ENCODE data around the gene ANKFN1. TPM values are rescaled to one million over a fixed set of nuclear protein-coding genes. Genes with fewer than 3 reads are reported as not detected.

The ANKFN1 gene
- total RNA-seq, 2 experiments from 2014 or later: not detected

- ChIA-PET CTCF (interaction anchor here (0.6 kb wide), 1 partner anchor 22 kb away, joined by 3 read pairs; no protein-coding TSS in a partner anchor), POLR2A (no interaction called here)
Observed at GRCh38 chr17:56480501-56480900, 327.2 kb downstream of the ANKFN1 start.

GRCh38 chr17:56481659-56482058 is 328.4 kb downstream of the ANKFN1 start:
- ChIA-PET CTCF (no interaction called here), POLR2A (no interaction called here)

- ChIA-PET POLR2A (no interaction called here), CTCF (no interaction called here)
Observed at GRCh38 chr17:56482229-56482628, 329.0 kb downstream of the ANKFN1 start.

GRCh38 chr17:56486732-56487131 is 333.5 kb downstream of the ANKFN1 start:
- ChIA-PET POLR2A (no interaction called here), CTCF (no interaction called here)

- CTCF ChIA-PET: interaction anchor here (1.5 kb wide), 1 partner anchor 11 kb away, joined by 4 read pairs; no protein-coding TSS in a partner anchor
- POLR2A ChIA-PET: no interaction called here
Observed at GRCh38 chr17:56488800-56489199, 335.5 kb downstream of the ANKFN1 start.

- ChIA-PET CTCF (interaction anchor here (0.7 to 1.5 kb wide), 3 partner anchors 10 to 200 kb away, joined by 3 to 4 read pairs (median 4); no protein-coding TSS in a partner anchor), POLR2A (no interaction called here)
Observed at GRCh38 chr17:56489980-56490379, 336.7 kb downstream of the ANKFN1 start.

GRCh38 chr17:56495556-56495955 is 342.3 kb downstream of the ANKFN1 start:
- ChIA-PET POLR2A (no interaction called here), CTCF (no interaction called here)

GRCh38 chr17:56497132-56497531 is 343.9 kb downstream of the ANKFN1 start:
- CTCF ChIA-PET: no interaction called here
- POLR2A ChIA-PET: no interaction called here

- POLR2A ChIA-PET: no interaction called here
Observed at GRCh38 chr17:56499799-56500388, 346.6 kb downstream of the ANKFN1 start.

GRCh38 chr17:56502120-56502654 is 348.9 kb downstream of the ANKFN1 start:
- POLR2A ChIA-PET: no interaction called here
- CTCF ChIA-PET: interaction anchor here (0.6 kb wide), 1 partner anchor 22 kb away, joined by 3 read pairs; no protein-coding TSS in a partner anchor

More at GRCh38 chr17:56499799-56500388, 346.6 kb downstream of the ANKFN1 start:
- CTCF ChIA-PET: interaction anchor here (1.1 to 1.4 kb wide), 2 partner anchors 10 to 216 kb away, joined by 3 to 10 read pairs; no protein-coding TSS in a partner anchor

GRCh38 chr17:56505154-56505756 is 352.0 kb downstream of the ANKFN1 start:
- ChIA-PET POLR2A (no interaction called here), CTCF (no interaction called here)

- CTCF ChIA-PET: no interaction called here
- POLR2A ChIA-PET: no interaction called here
Observed at GRCh38 chr17:56506349-56506748, 353.1 kb downstream of the ANKFN1 start.

- CTCF ChIA-PET: no interaction called here
- POLR2A ChIA-PET: no interaction called here
Observed at GRCh38 chr17:56510554-56511342, 357.5 kb downstream of the ANKFN1 start.

- CTCF ChIA-PET: no interaction called here
- POLR2A ChIA-PET: no interaction called here
Observed at GRCh38 chr17:56514264-56514663, 361.0 kb downstream of the ANKFN1 start.

- ChIA-PET CTCF (no interaction called here), POLR2A (no interaction called here)
Observed at GRCh38 chr17:56514899-56515298, 361.6 kb downstream of the ANKFN1 start.

GRCh38 chr17:56521414-56522141 is 368.3 kb downstream of the ANKFN1 start:
- POLR2A ChIA-PET: no interaction called here
- CTCF ChIA-PET: no interaction called here

- ChIA-PET POLR2A (no interaction called here), CTCF (no interaction called here)
Observed at GRCh38 chr17:56523042-56523441, 369.8 kb downstream of the ANKFN1 start.

- CTCF ChIA-PET: no interaction called here
- POLR2A ChIA-PET: no interaction called here
Observed at GRCh38 chr17:56528696-56529095, 375.4 kb downstream of the ANKFN1 start.

- ChIA-PET POLR2A (no interaction called here), CTCF (no interaction called here)
Observed at GRCh38 chr17:56532926-56533325, 379.7 kb downstream of the ANKFN1 start.

GRCh38 chr17:56536766-56537165 is 383.5 kb downstream of the ANKFN1 start:
- CTCF ChIA-PET: no interaction called here
- POLR2A ChIA-PET: no interaction called here
